ENCODE data around the gene POFUT2. TPM values are rescaled to one million over a fixed set of nuclear protein-coding genes. Genes with fewer than 3 reads are reported as not detected.
A peak's percentile ranks its signal among the peaks of the same experiment; 100 is the strongest.

POFUT2 gene
- total RNA-seq, 4 donors from 2014 or later: 10.7 to 46.9 (median 20.0) TPM

DNA sequence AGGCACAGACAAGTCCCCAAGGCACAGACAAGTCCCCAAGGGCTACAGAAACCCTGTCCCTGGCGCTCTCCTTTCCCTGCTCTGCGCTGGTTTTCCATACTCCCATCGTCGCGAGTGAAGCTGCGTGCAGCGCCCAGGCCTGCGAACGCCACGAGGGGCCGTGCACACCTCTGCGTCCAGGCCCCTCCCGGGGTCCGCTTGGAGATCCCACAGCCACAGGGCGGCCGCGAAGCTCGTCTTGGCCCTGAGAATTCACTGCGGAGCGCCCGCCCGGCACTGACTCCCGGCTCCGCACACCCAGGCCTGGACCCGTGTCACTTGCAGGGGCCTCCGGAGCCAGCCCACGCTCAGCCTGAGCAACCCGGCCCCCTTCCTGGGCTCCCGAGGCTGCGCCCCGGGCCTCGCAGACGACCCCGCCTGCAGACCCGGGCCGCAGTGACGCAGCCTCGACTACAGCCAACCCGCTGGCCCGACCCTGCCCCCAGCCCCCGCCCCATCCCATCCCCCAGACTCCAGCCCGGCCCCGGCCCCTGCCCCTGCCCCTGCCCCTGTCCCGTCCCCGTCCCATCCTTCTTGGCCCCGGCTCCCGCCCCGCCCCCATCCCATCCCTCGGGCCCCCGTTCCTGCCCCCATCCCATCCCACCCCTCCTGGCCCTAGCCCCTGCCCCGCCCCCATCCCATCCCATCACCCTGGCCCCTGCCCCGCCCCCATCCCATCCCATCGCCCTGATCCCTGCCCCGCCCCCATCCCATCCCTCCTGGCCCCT lies 841 bp downstream of the POFUT2 start:
- H3K4me3 ChIP-seq: peak overlapping the region; percentile 80
- 14% methylated on average over 28 of the region's 54 CpGs for WGBS
- H3K27ac ChIP-seq: no peak overlapping the region
- H3K4me1 ChIP-seq: peaks cover 35% of the 10 kb centered on the region
- TF ChIP-seq, protein P1, sequence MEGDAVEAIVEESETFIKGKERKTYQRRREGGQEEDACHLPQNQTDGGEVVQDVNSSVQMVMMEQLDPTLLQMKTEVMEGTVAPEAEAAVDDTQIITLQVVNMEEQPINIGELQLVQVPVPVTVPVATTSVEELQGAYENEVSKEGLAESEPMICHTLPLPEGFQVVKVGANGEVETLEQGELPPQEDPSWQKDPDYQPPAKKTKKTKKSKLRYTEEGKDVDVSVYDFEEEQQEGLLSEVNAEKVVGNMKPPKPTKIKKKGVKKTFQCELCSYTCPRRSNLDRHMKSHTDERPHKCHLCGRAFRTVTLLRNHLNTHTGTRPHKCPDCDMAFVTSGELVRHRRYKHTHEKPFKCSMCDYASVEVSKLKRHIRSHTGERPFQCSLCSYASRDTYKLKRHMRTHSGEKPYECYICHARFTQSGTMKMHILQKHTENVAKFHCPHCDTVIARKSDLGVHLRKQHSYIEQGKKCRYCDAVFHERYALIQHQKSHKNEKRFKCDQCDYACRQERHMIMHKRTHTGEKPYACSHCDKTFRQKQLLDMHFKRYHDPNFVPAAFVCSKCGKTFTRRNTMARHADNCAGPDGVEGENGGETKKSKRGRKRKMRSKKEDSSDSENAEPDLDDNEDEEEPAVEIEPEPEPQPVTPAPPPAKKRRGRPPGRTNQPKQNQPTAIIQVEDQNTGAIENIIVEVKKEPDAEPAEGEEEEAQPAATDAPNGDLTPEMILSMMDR (IDR thresholded peaks at IDR 0.05): no peak
- TF ChIP-seq POLR2A (IDR thresholded peaks at IDR 0.05): no peak
- H3K9me3 ChIP-seq: no peaks in the 10 kb centered on the region
- no peaks in the 10 kb centered on the region for H3K27me3 ChIP-seq
- peaks cover 39% of the 10 kb centered on the region for H3K36me3 ChIP-seq
- peak; percentile 64 to 68 for DNase-seq (ENCODE audit: low spot score in 2 of 2)

DNA sequence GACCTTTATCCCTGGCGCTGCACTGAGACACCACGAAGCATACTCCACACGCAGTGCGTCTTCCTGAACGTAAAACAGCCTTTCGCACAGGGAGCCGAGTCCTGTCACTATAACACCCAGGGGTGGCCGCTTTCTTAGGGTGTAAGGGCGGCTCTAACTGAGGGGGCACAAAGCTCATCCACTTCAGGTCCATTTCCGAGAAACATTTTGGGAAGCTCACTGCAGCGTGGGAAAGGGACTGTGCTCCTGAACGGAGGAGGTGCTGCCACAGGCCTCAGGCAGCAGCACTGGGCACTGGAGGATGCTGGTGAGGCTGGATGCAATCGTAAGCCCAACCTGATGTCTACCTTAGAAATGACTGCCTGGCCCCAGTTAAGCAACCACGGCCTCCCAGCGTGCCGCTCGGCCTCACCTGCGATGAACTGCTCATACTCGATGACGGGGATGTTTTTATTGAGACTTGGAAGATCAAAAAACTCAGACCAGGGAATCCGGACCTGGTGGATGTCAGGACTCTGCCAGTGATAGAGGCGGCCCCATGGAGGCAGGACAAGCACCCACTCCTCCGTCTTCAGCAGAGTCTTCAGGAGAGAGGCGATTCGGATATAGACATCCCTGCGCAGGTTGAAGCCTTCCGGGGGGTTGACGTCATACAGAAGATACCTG lies 2.3 kb downstream of the POFUT2 start:
- Histone ChIP-seq H3K36me3 (peaks cover 52% of the 10 kb centered on the region), H3K27me3 (no peaks in the 10 kb centered on the region), H3K27ac (no peak overlapping the region), H3K9me3 (no peaks in the 10 kb centered on the region), H3K4me3 (no peak overlapping the region), H3K4me1 (peaks cover 24% of the 10 kb centered on the region)
- 93% methylated on average over 28 of the region's 28 CpGs for WGBS
- peak; percentile 49 to 71 for DNase-seq (ENCODE audit: low spot score in 2 of 2)
- no peak for TF ChIP-seq EP300 (IDR thresholded peaks at IDR 0.05)
- TF ChIP-seq POLR2AphosphoS5 (IDR thresholded peaks at IDR 0.05): no peak

DNA sequence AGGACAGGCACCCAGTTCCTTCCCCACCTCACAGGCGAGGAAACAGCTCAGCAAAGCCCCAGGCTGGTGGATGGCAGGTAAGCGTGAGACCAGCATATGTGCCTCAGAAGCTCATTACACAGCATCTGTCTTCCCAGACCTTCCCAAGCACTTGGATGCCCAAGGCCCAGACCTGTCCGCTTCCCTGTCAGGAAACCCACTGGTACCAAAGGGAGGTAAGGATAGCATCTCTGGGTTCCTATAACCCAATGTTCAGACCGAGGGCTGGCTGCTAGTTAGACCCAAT lies 3.3 kb downstream of the POFUT2 start:
- TF ChIP-seq EP300 (IDR thresholded peaks at IDR 0.05) (no peak), POLR2A (IDR thresholded peaks at IDR 0.05) (no peak), POLR2AphosphoS5 (IDR thresholded peaks at IDR 0.05) (no peak)
- TF ChIP-seq, protein P1 (IDR thresholded peaks at IDR 0.05): no peak
- Histone ChIP-seq H3K36me3 (peaks cover 62% of the 10 kb centered on the region), H3K4me1 (peaks cover 24% of the 10 kb centered on the region), H3K4me3 (no peak overlapping the region), H3K27ac (no peak overlapping the region), H3K9me3 (no peaks in the 10 kb centered on the region), H3K27me3 (no peaks in the 10 kb centered on the region)
- DNase-seq (ENCODE audit: low spot score in 2 of 2): peak in 1 of 2 donors; percentile 39
- 83% methylated on average over 3 of the region's 4 CpGs for WGBS

DNA sequence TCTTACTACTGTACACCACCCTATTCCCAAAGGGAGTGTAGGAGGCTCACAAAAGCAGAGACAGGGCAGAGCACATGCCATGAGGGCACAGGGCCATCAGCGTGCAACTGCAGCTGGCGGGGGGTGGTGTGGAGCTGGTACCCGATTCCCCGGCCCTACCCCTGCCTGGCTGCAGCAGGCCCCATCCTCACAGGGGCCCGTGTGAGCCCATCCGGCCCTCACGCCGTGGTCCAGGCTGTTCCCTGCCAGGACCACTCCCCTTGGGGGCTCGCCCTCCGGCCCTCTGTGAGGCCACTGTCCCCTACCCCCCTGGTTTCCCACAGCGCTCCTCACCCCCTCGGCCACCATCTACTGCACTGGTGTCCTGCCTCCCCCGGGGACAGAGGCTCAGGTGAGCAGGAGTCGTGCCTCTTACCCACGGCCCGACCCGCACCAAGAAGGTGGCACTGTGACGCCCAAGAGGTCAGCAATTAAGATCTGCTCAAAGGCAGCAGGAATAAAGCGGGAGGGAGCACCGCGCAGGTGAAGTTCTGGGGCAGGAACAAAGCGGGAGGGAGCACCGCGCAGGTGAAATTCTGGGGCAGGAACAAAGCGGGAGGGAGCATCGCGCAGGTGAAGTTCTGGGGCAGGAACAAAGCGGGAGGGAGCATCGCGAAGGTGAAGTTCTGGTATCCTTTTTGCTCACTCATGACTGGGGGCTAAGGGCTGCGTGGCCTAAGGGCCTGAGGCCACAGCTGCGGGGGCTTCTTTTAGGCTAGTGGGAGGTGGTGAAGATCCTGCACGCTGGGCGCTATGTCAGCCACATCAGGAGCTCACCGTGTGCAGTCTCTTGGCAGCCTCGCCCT lies 3.9 kb downstream of the POFUT2 start:
- TF ChIP-seq EP300 (IDR thresholded peaks at IDR 0.05) (no peak), POLR2AphosphoS5 (IDR thresholded peaks at IDR 0.05) (no peak), POLR2A (IDR thresholded peaks at IDR 0.05) (no peak)
- TF ChIP-seq, protein P1 (IDR thresholded peaks at IDR 0.05): no peak
- no peak overlapping the region for H3K4me3 ChIP-seq
- H3K9me3 ChIP-seq: no peaks in the 10 kb centered on the region

DNA sequence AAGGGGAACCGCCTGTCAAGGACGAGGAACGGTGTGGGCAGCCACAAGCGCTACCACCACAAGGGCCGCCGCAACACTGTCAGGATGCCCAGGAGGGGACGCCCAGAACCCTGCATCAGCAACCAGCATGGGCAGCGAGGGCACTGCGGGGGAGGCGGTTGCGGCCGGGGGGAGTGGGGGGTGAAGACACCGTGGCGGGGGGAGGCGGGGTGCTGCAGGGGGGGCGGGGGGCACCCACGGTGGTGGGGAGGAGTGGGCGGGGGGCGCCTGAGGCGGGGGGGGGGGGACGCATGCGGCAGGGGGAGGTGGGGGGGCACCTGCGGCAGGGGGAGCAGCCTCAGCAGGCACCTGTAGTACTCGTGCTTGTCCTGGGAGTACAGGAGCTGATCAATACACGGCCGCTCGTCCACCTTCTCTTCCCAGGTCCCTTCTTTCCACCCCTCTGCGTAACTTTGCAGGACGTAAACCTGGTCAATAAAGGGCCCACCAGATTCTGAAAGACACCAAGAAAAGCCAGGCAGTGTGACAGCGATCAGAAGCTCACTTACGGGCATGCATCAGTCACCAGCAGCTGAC lies 4.6 kb downstream of the POFUT2 start:
- Histone ChIP-seq H3K27ac (no peak overlapping the region), H3K36me3 (peaks cover 75% of the 10 kb centered on the region), H3K9me3 (no peaks in the 10 kb centered on the region), H3K4me3 (no peak overlapping the region), H3K27me3 (no peaks in the 10 kb centered on the region), H3K4me1 (peaks cover 13% of the 10 kb centered on the region)
- TF ChIP-seq EP300 (IDR thresholded peaks at IDR 0.05) (no peak), POLR2AphosphoS5 (IDR thresholded peaks at IDR 0.05) (no peak), POLR2A (IDR thresholded peaks at IDR 0.05) (no peak)
- TF ChIP-seq, protein P1 (IDR thresholded peaks at IDR 0.05): no peak
- WGBS: 93% methylated on average over 13 of the region's 31 CpGs
- DNase-seq (ENCODE audit: low spot score in 2 of 2): peak; percentile 51 to 67

More for the DNA sequence above, 3.9 kb downstream of the POFUT2 start:
- no peak overlapping the region for H3K27ac ChIP-seq
- H3K27me3 ChIP-seq: no peaks in the 10 kb centered on the region
- H3K36me3 ChIP-seq: peaks cover 68% of the 10 kb centered on the region
- DNase-seq (ENCODE audit: low spot score in 2 of 2): peak; percentile 59 to 75
- peaks cover 20% of the 10 kb centered on the region for H3K4me1 ChIP-seq
- WGBS: 91% methylated on average over 32 of the region's 36 CpGs
